ENCODE results near the gene WWTR1.

DNA sequence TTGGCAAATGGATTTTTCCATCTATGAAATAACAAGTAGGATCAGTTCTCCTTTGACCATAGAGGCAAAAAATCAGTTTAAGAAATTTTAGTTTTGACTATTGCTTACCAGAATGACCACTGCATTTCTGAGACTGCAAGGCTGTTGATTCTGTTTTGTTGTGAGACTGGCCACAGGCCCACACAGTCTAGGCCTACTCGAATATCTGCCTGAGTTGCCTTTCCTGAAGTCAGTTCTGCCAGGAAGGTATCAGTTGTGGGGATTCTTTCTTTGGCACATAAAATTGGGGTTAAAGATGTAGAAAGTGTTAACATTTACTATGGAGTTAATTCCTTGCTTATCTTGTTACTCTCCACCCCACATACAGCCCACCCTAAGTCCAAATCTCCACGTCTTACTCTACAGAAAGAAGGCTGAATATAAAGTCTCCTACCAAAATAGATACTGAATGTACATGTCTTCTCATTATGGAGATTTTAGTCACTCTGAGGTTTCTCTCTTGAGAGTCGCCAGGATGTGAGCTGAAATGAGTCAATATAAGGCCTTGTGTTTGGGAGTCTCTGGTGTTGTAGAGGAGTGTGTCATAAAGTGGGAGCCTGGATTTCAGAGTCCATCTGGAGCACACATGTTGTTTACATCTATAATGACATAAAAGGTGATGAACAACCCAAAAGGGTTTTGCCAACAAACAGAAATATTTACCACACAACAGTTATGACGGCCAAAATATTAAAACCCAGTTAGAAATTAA is 45.0 kb upstream of the WWTR1 start:
- TF ChIP-seq, protein P1, sequence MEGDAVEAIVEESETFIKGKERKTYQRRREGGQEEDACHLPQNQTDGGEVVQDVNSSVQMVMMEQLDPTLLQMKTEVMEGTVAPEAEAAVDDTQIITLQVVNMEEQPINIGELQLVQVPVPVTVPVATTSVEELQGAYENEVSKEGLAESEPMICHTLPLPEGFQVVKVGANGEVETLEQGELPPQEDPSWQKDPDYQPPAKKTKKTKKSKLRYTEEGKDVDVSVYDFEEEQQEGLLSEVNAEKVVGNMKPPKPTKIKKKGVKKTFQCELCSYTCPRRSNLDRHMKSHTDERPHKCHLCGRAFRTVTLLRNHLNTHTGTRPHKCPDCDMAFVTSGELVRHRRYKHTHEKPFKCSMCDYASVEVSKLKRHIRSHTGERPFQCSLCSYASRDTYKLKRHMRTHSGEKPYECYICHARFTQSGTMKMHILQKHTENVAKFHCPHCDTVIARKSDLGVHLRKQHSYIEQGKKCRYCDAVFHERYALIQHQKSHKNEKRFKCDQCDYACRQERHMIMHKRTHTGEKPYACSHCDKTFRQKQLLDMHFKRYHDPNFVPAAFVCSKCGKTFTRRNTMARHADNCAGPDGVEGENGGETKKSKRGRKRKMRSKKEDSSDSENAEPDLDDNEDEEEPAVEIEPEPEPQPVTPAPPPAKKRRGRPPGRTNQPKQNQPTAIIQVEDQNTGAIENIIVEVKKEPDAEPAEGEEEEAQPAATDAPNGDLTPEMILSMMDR (conservative IDR thresholded peaks at IDR 0.05) = no peak
- no peak for TF ChIP-seq EZH2 (IDR thresholded peaks at IDR 0.05; ENCODE audit: low read depth)
